LHCN-M2 (cell line): ENCODE measurements around the gene TES. TPM values are rescaled to one million over a fixed set of nuclear protein-coding genes. Genes with fewer than 3 reads are reported as not detected.
"Not testable (repeated sequence)": the region's sequence is repeated elsewhere in the genome, so short reads cannot be mapped to it uniquely, and the experiment has no call there.

Source experiments
- DNase-seq: peaks from one replicate; pipeline ENCODE4 v3.0.0-alpha.2; 2012; ENCODE audit warnings: low read depth
- total RNA-seq: library from RNA; depleted of rRNA; stranded (reverse); fragments of >200 nt; gene quantifications from 2 replicates; pipeline ENCODE4 v1.2.3, GENCODE V29; 2014

TES gene
- total RNA-seq, 1 experiment from 2014 or later: 1.0 TPM

GRCh38 chr7:116242759-116243158 lies 32.4 kb downstream of the TES start:
- no peak for DNase-seq

DNA sequence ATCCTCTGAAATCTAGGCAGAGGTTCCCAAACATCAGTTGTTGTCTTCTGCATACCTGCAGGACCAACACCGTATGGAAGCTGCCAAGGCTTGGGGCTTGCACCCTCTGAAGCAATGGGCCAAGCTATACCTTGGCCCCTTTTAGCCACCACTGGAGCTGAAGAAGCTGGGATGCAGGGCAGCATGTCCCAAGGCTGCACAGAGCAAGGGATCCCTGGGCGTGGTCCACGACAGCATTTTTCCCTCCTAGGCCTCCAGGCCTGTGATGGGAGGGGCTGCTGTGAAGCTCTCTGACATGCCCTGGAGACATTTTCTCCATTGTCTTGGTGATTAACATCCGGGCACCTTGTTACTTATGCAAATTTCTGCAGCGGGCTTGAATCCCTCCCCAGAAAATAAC lies 34.5 kb downstream of the TES start:
- DNase-seq: not testable (repeated sequence)

DNA sequence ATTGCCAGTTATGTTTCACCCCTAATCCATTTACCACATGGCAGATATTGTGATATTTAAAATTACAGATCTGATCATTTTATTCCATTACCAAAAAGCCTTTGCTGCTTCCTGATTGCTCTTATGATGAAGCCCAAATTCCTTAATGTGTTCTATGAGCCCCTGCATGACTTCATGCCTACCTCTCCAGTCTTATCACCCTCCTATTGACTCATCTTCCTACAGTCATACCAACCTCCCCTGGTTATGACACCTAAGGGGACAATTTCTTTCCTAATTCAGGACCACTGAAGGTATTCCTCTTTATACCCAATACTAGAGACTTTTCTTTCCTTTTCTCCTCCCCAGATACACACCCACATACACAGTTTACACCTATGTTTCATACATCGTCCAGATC lies 36.0 kb downstream of the TES start:
- no peak for DNase-seq

- peak; percentile 65 for DNase-seq
These were observed 39.7 kb downstream of the TES start for GRCh38 chr7:116249969-116250553.

GRCh38 chr7:116251675-116252074 lies 41.3 kb downstream of the TES start:
- DNase-seq: no peak

- no peak for DNase-seq
These were observed 41.9 kb downstream of the TES start for GRCh38 chr7:116252249-116252648.

GRCh38 chr7:116257156-116257555 lies 46.8 kb downstream of the TES start:
- DNase-seq: no peak

GRCh38 chr7:116258734-116259133 lies 48.4 kb downstream of the TES start:
- DNase-seq: peak; percentile 84

- no peak for DNase-seq
These were observed 49.0 kb downstream of the TES start for GRCh38 chr7:116259156-116259870.

DNA sequence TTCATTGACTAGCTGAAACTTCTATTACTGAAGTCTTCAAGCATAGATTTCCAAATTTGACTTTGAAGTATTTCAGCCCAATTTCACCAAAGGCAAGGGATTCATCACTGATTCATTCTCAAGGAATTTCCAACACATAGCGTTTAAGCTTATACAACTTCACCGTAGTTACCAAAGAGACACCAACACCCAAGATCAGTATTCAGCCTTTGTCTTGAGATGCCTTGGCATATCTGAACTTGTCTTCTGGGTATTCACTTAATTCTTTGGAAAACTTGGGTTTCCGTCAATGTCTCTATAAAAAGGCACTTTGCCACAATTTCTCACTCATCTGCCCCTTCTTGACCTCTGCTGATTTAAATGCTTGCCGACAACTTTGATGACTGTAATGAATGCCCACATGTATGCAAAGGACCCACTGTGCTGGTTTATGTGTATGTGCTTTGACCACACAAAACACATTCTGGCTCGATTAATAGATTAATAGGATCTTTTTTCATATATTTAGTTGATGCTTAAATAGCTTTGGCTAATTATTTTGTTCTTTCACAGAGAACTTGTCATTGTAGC lies 49.6 kb downstream of the TES start:
- DNase-seq: peak; percentile 94

- no peak for DNase-seq
These were observed 51.6 kb downstream of the TES start for GRCh38 chr7:116261904-116262303.

DNA sequence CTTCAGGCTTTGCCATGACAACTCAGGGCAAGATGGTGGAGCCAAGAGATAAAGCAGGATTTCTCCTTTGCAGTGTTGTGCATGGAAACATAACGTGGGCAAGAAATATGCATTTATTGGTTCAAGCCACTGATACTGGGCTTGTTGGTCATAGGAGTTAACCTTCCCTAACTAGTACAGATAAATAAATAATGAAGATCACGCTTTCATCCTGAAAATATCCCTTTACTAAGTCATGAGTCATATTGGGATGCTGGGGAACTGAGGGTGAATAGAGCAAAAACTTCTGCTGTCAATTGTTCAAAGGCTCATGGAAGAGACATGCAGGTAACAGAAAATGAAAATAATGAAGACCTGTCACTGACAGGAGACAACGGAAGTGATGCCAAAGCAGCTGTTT lies 55.5 kb downstream of the TES start:
- DNase-seq: peak; percentile 61

- no peak for DNase-seq
These were observed 59.1 kb downstream of the TES start for GRCh38 chr7:116269466-116269865.

DNA sequence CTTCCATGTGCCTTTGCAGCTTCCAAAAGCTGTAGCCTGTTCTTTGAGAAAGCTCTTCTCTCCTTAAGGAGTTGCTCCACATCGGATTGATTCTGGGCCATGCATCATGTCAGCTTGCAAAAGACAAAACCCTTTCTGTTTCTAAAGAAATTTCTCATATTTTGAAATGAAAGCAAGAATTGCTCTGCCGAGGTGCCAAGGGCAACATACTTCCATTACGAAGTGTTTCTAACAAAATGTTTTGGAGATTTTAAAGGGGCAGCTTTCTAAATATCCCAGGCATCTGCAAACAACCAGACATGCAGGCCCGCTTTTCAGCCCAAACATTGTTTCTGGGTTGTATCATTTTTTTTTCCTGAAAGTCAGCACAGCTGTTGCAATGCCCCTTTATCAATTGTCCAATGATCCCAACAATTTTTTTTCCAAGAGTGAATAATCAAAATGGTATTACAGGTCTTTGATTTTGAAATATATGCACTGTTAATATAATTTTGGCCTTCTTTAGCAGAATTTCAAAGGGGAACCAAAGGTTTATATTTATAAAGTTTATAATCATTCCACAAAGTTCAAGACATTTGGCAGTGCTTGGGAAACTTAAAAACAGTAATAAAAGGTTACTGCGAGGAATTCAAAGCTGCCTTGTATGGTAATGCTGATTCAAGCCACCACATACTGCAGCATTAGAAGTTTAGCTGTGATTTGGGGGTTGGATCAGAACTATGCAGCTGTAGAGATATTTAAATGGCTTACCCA lies 61.0 kb downstream of the TES start:
- DNase-seq: peak; percentile 81

DNA sequence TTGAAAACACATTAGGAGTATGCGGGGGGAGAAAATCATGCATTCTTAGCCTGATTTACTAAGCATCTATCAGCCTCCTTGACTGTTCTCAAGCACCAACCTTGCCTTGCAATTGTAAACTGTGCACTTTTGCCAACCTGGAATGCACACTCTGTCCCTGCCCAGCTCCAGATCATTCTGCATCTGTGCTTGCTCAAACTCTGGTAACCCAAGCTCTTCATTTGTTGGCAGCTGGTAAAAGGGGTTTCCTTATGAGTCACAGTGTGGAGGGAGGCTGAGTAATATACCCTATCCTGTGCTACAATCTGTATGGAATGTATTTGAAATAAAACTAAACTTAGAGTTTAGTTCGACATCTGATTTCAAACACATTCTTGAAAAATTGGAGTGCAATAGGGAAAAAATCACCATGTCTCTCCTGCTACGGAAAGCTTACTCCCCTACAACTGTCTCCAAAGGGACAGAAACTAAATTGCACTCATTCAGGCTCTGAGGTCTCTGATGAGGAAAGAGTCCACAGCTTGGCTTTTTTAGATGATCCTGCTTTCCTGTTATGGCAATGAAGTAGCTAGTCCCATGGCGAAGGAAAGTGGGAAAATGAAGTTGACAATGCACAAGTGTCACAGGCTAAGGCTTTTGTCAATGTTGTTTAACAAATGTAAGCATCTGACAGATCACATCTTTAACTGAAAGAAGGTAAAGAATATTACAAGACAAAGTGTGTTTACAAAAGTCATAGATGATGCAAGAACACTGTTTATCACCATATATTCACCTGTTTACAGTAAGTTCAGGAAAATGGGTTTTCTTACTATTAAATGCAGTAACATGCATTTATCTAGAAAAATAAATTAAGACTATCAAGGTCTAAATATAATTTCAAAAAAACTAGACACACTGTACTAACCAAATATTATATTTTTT lies 61.9 kb downstream of the TES start:
- peak; percentile 100 for DNase-seq

- DNase-seq: no peak
These were observed 63.1 kb downstream of the TES start for GRCh38 chr7:116273283-116273917.

- no peak for DNase-seq
These were observed 63.6 kb downstream of the TES start for GRCh38 chr7:116273918-116274301.

DNA sequence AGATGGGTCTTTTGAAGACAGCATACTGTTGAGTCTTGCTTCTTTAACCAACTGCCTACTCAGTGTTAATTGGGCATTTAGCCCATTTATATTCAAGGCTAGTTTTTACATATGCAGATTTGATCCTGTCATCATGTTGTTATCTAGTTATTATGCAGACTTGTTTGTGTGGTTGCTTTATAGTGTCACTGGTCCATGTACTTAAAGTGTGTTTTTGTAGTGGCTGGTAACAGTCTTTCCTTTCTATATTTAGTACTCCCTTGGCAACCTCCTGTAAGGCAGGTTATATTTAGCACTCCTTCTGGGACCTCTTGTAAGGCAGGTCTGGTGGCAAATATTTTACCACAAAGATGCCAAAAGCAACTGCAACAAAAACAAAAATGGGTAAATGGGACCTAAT lies 66.7 kb downstream of the TES start:
- peak; percentile 56 for DNase-seq

GRCh38 chr7:116279217-116279616 lies 68.9 kb downstream of the TES start:
- no peak for DNase-seq

DNA sequence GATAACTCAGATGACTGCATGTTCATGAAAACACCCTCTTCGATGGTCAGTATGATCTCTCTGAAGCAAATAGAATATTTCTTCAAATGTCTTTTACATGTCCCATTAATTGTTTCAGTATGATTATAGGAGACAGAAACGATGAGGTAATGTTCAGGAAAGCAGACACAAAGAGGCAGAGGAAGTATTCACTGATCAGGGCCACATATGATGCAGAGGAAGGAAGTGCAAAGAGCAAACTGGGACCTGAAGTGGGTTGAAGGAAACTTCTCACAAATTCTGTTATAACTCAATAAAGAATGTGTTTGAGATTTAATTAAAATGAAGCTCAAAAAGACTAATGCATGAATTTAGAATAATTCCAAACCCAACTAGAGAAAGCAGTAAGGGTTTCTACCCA lies 70.5 kb downstream of the TES start:
- DNase-seq: no peak
